CD4-positive, alpha-beta T cell treated with Interleukin-6 for 4 hours (primary cell): ENCODE measurements around the gene MYO10.
"Not testable (repeated sequence)": the region's sequence is repeated elsewhere in the genome, so short reads cannot be mapped to it uniquely, and the experiment has no call there.

ENCODE experiments used
- DNase-seq: peaks from one replicate; pipeline ENCODE4 v3.0.0-alpha.2; 2020; ENCODE audit warnings: mixed read lengths

The MYO10 gene

GRCh38 chr5:16777432-16777831, 158.7 kb downstream of the MYO10 start:
- no peak for DNase-seq

GRCh38 chr5:16776611-16777251, 159.4 kb downstream of the MYO10 start:
- DNase-seq = no peak

- no peak for DNase-seq
These were observed 161.3 kb downstream of the MYO10 start for GRCh38 chr5:16774806-16775205.

GRCh38 chr5:16773991-16774390, 162.1 kb downstream of the MYO10 start:
- DNase-seq = no peak

GRCh38 chr5:16772556-16772955, 163.5 kb downstream of the MYO10 start:
- DNase-seq = no peak

- DNase-seq = no peak
These were observed 167.9 kb downstream of the MYO10 start for GRCh38 chr5:16768184-16768583.

- no peak for DNase-seq
These were observed 172.9 kb downstream of the MYO10 start for GRCh38 chr5:16763211-16763610.

- peak; percentile 34 for DNase-seq
These were observed 176.8 kb downstream of the MYO10 start for GRCh38 chr5:16759147-16759773.

GRCh38 chr5:16757989-16758501, 178.0 kb downstream of the MYO10 start:
- no peak for DNase-seq

- not testable (repeated sequence) for DNase-seq
These were observed 178.5 kb downstream of the MYO10 start for GRCh38 chr5:16757577-16757976.

GRCh38 chr5:16757146-16757545, 178.9 kb downstream of the MYO10 start:
- DNase-seq = no peak

GRCh38 chr5:16756692-16757091, 179.4 kb downstream of the MYO10 start:
- DNase-seq = no peak

- no peak for DNase-seq
These were observed 180.4 kb downstream of the MYO10 start for GRCh38 chr5:16755641-16756040.

- DNase-seq = no peak
These were observed 181.5 kb downstream of the MYO10 start for GRCh38 chr5:16754601-16755000.

GRCh38 chr5:16754086-16754485, 182.0 kb downstream of the MYO10 start:
- DNase-seq = no peak

GRCh38 chr5:16750445-16750844, 185.6 kb downstream of the MYO10 start:
- DNase-seq = no peak

- DNase-seq = no peak
These were observed 186.5 kb downstream of the MYO10 start for GRCh38 chr5:16749626-16750025.

- no peak for DNase-seq
These were observed 191.8 kb downstream of the MYO10 start for GRCh38 chr5:16744164-16744880.

- no peak for DNase-seq
These were observed 193.2 kb downstream of the MYO10 start for GRCh38 chr5:16742938-16743337.

- no peak for DNase-seq
These were observed 195.2 kb downstream of the MYO10 start for GRCh38 chr5:16740811-16741392.

GRCh38 chr5:16740066-16740810, 195.8 kb downstream of the MYO10 start:
- no peak for DNase-seq

GRCh38 chr5:16738393-16738792, 197.7 kb downstream of the MYO10 start:
- DNase-seq = not testable (repeated sequence)
